ENCODE measurements around the gene LAMB2. TPM values are rescaled to one million over a fixed set of nuclear protein-coding genes. Genes with fewer than 3 reads are reported as not detected.
A peak's percentile ranks its signal among the peaks of the same experiment; 100 is the strongest.

The LAMB2 gene
- total RNA-seq, 1 donor from 2014 or later, result 174 TPM

GRCh38 chr3:49135499-49135898 is 2.6 kb upstream of the LAMB2 start:
- no peak for FAIRE-seq
- TF ChIP-seq CTCF (IDR thresholded peaks at IDR 0.05; ENCODE audit: insufficient read depth, low read length, severe bottlenecking), result no peak

GRCh38 chr3:49134471-49135265 is 1.8 kb upstream of the LAMB2 start:
- Histone ChIP-seq H3K36me3 (ENCODE audit: control insufficient read depth, insufficient read depth, low read length) (peaks cover 6% of the 10 kb centered on the region), H3K27me3 (ENCODE audit: control insufficient read depth, insufficient read depth, low read length) (no peaks in the 10 kb centered on the region), H3K4me3 (ENCODE audit: low read depth, low read length) (no peak overlapping the region)
- DNase-seq (ENCODE audit: low read depth) (no peak), FAIRE-seq (peak; percentile 43)
- TF ChIP-seq CTCF (IDR thresholded peaks at IDR 0.05; ENCODE audit: insufficient read depth, low read length, severe bottlenecking), result no peak

More at GRCh38 chr3:49135499-49135898, 2.6 kb upstream of the LAMB2 start:
- Histone ChIP-seq H3K27me3 (ENCODE audit: control insufficient read depth, insufficient read depth, low read length) (no peaks in the 10 kb centered on the region), H3K4me3 (ENCODE audit: low read depth, low read length) (no peak overlapping the region), H3K36me3 (ENCODE audit: control insufficient read depth, insufficient read depth, low read length) (peaks cover 5% of the 10 kb centered on the region)
- DNase-seq (ENCODE audit: low read depth), result no peak

DNA sequence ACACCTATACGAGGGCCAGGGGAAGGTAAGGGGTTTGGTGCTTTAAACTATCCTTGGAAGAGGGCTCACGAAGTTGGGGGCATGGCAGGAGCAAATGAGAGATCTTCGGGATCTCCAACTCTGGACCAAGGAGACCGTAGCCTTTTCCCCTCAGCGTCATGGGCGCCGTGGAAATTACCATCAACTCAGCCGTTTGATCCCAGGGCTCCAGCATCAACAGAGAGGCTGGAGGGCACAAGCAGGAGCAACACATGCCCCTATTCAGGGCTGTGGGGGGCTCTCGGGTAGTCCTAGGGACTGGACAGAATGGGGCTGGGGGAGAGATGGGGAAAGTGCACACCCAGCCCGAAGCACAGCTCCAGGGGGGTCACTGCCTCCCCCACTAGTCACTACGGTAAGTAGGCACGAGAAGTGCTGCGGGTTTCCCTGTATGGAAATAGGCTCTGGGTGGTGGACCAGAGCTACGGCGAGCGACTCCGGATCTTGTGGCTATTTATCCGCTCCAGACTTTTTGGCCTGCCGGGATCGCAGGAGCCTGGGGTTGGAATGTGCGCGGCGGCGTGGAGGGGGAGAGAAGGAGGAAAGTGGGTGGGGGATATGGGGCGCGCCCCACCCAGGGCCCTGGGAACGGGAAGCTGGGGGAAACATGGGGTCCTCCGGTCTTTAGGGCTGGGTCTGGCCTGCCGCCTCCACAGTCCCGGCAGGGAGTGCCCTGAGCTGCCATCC is 539 bp upstream of the LAMB2 start:
- Histone ChIP-seq H3K36me3 (ENCODE audit: control insufficient read depth, insufficient read depth, low read length) (peaks cover 10% of the 10 kb centered on the region), H3K4me3 (ENCODE audit: low read depth, low read length) (peak overlapping the region; percentile 64), H3K27me3 (ENCODE audit: control insufficient read depth, insufficient read depth, low read length) (no peaks in the 10 kb centered on the region)
- FAIRE-seq, result no peak
- TF ChIP-seq CTCF (IDR thresholded peaks at IDR 0.05; ENCODE audit: insufficient read depth, low read length, severe bottlenecking), result no peak
- peak; percentile 81 for DNase-seq (ENCODE audit: low read depth)

GRCh38 chr3:49132073-49132436 is 795 bp downstream of the LAMB2 start:
- FAIRE-seq (no peak), DNase-seq (ENCODE audit: low read depth) (no peak)
- no peak for TF ChIP-seq CTCF (IDR thresholded peaks at IDR 0.05; ENCODE audit: insufficient read depth, low read length, severe bottlenecking)
- Histone ChIP-seq H3K4me3 (ENCODE audit: low read depth, low read length) (peak overlapping the region; percentile 64), H3K36me3 (ENCODE audit: control insufficient read depth, insufficient read depth, low read length) (peaks cover 13% of the 10 kb centered on the region), H3K27me3 (ENCODE audit: control insufficient read depth, insufficient read depth, low read length) (no peaks in the 10 kb centered on the region)

DNA sequence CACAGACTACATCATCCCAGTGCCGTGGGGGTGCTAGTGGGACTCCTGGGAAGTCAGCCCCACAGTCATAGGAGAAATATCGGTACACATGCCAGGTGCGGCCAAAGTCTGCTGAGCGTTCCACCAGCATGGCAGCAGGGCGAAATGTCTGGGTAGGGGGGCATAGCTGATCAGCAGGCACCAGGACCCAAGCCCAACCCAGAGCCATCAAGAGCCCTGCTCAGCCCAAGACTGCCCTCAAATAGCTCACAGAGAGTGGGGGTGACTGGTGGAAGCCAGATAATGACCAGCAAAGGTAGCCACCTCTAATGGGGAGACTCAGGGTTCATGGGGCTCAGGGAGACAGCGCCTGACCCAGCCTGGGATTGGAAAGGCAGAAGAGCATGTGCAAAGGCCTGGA is 1.3 kb downstream of the LAMB2 start:
- TF ChIP-seq CTCF (IDR thresholded peaks at IDR 0.05; ENCODE audit: insufficient read depth, low read length, severe bottlenecking), result no peak
- no peak for FAIRE-seq
- no peak for DNase-seq (ENCODE audit: low read depth)
- Histone ChIP-seq H3K27me3 (ENCODE audit: control insufficient read depth, insufficient read depth, low read length) (no peaks in the 10 kb centered on the region), H3K36me3 (ENCODE audit: control insufficient read depth, insufficient read depth, low read length) (peaks cover 13% of the 10 kb centered on the region), H3K4me3 (ENCODE audit: low read depth, low read length) (no peak overlapping the region)
